HepG2 (cell line): Measurements from ENCODE around the gene CSNK1D. TPM values are rescaled to one million over a fixed set of nuclear protein-coding genes. Genes with fewer than 3 reads are reported as not detected.

Source experiments
- CHD4 ChIP-seq: fragments of 200-600 bp; sonication (generic); IDR thresholded peaks from 2 replicates; pipeline ENCODE4 v1.7.0; 2017; ENCODE audit warnings: mild to moderate bottlenecking, low read length, borderline replicate concordance
- ETV6 ChIP-seq: sonication (generic); formaldehyde crosslinking; conservative IDR thresholded peaks from 2 replicates; pipeline ENCODE4 v1.4.0; 2020; ENCODE audit warnings: missing genetic modification reagents
- HMGXB3 ChIP-seq: sonication (generic); formaldehyde crosslinking; IDR thresholded peaks from 2 replicates; pipeline ENCODE4 v1.4.0; 2020; ENCODE audit warnings: missing genetic modification reagents, borderline replicate concordance
- HNRNPH1 ChIP-seq: fragments of 200-400 bp; formaldehyde crosslinking; optimal IDR thresholded peaks from 2 replicates; pipeline ENCODE3; 2017; ENCODE audit warnings: mild to moderate bottlenecking, low read depth, low read length
- HOXA5 ChIP-seq: sonication (generic); formaldehyde crosslinking; IDR thresholded peaks from 2 replicates; pipeline ENCODE4 v1.4.0; 2020; ENCODE audit warnings: missing genetic modification reagents
- JUN ChIP-seq: sonication (generic); formaldehyde crosslinking; IDR thresholded peaks from 2 replicates; pipeline ENCODE4 v1.4.0; 2020; ENCODE audit warnings: mild to moderate bottlenecking, missing genetic modification reagents
- MED1 ChIP-seq: sonication (generic); formaldehyde crosslinking; IDR thresholded peaks from 2 replicates; pipeline ENCODE4 v1.4.0; 2020; ENCODE audit warnings: missing genetic modification reagents
- NBN ChIP-seq: fragments of 450-650 bp; conservative IDR thresholded peaks from 2 replicates; pipeline ENCODE4 v1.6.1; 2017
- NFE2L2 ChIP-seq: fragments of 150-350 bp; IDR thresholded peaks from 2 replicates; pipeline ENCODE4 v1.6.1; 2014; ENCODE audit warnings: low read length
- RBM39 ChIP-seq: fragments of 200-400 bp; formaldehyde crosslinking; IDR thresholded peaks from one replicate; pipeline ENCODE4 v1.6.1; 2018; ENCODE audit warnings: antibody characterized with exemption, mild to moderate bottlenecking, low read depth, low read length; ENCODE audit not compliant: poor library complexity, severe bottlenecking
- RERE ChIP-seq: IDR thresholded peaks from 2 replicates; pipeline ENCODE4 v1.6.1; 2016; ENCODE audit warnings: low read depth, missing genetic modification reagents, missing compliant biosample characterization
- SIN3B ChIP-seq: fragments of 150-350 bp; IDR thresholded peaks from 2 replicates; pipeline ENCODE4 v1.6.1; 2014; ENCODE audit warnings: low read length
- SMARCC2 ChIP-seq: fragments of 450-650 bp; IDR thresholded peaks from 2 replicates; pipeline ENCODE4 v1.6.1; 2017; ENCODE audit warnings: antibody characterized with exemption, mild to moderate bottlenecking
- XBP1 ChIP-seq: sonication (generic); formaldehyde crosslinking; IDR thresholded peaks from 2 replicates; pipeline ENCODE4 v1.5.0; 2020; ENCODE audit warnings: missing genetic modification reagents
- ZIK1 ChIP-seq: sonication (generic); formaldehyde crosslinking; IDR thresholded peaks from 2 replicates; pipeline ENCODE4 v1.5.0; 2020; ENCODE audit warnings: mild to moderate bottlenecking, low read depth, missing genetic modification reagents, borderline replicate concordance
- ZNF383 ChIP-seq: sonication (generic); formaldehyde crosslinking; IDR thresholded peaks from 2 replicates; pipeline ENCODE4 v1.4.0; 2020; ENCODE audit warnings: missing genetic modification reagents, mild to moderate bottlenecking, borderline replicate concordance
- ZNF530 ChIP-seq: sonication (generic); formaldehyde crosslinking; IDR thresholded peaks from 2 replicates; pipeline ENCODE4 v1.5.0; 2020; ENCODE audit warnings: low read depth, mild to moderate bottlenecking, missing genetic modification reagents
- ZNF552 ChIP-seq: sonication (generic); formaldehyde crosslinking; IDR thresholded peaks from 2 replicates; pipeline ENCODE4 v1.9.0; 2022; ENCODE audit warnings: missing genetic modification reagents, mild to moderate bottlenecking, borderline replicate concordance
- ZNF674 ChIP-seq: sonication (generic); formaldehyde crosslinking; IDR thresholded peaks from 2 replicates; pipeline ENCODE4 v1.5.0; 2020; ENCODE audit warnings: low read depth, mild to moderate bottlenecking, missing genetic modification reagents
- polyA plus RNA-seq, 8 experiments: library from polyadenylated mRNA; depleted of rRNA in 3 of 8; stranded (reverse) in 7 of 8; unstranded in 1 of 8; fragments of >200 nt; fragmentation: Illumina TruSeq in 4 of 8; extraction: Trizol in 4 of 8; gene quantifications; 2 replicates each; pipeline versions ENCODE4 v1.2.1 to v1.2.3, GENCODE V29; 2011 to 2016; ENCODE audit warnings: low read depth in 4 of 8, missing spikeins in 1 of 8, mixed read lengths in 1 of 8; ENCODE audit not compliant: insufficient read depth in 1 of 8
- total RNA-seq, 5 experiments: library from RNA; depleted of rRNA; stranded (reverse); fragments of >200 nt; fragmentation: Illumina TruSeq; extraction: Trizol; gene quantifications; 2 replicates each; pipeline ENCODE4 v1.2.3, GENCODE V29; 2016; ENCODE audit warnings: low read depth in 1 of 5
- TF ChIP-seq, protein P1 (sequence below): IDR thresholded peaks from 2 replicates; pipeline ENCODE4 v1.6.1; 2016; ENCODE audit warnings: mild to moderate bottlenecking
- TF ChIP-seq, protein P2 (sequence below): IDR thresholded peaks from 2 replicates; pipeline ENCODE4 v1.6.1; 2016; ENCODE audit warnings: missing genetic modification reagents, missing compliant biosample characterization

Gene CSNK1D
- total and polyA plus RNA-seq, 2 of the 13 experiments (the other 11 are each of a cell fraction or from before 2014, with no cell fraction given): 31.5 to 128 TPM

- no peak; the same call in 1 of the 2 replicates for TF ChIP-seq HMGXB3 (CRISPR knock-in tag)
- TF ChIP-seq, protein P1, sequence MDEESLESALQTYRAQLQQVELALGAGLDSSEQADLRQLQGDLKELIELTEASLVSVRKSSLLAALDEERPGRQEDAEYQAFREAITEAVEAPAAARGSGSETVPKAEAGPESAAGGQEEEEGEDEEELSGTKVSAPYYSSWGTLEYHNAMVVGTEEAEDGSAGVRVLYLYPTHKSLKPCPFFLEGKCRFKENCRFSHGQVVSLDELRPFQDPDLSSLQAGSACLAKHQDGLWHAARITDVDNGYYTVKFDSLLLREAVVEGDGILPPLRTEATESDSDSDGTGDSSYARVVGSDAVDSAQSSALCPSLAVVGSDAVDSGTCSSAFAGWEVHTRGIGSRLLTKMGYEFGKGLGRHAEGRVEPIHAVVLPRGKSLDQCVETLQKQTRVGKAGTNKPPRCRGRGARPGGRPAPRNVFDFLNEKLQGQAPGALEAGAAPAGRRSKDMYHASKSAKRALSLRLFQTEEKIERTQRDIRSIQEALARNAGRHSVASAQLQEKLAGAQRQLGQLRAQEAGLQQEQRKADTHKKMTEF: no peak
- no peak for TF ChIP-seq ZIK1 (CRISPR knock-in tag)
- TF ChIP-seq SIN3B: no peak
- TF ChIP-seq HOXA5 (CRISPR knock-in tag): peak; percentile 70; the same call in 1 of the 2 replicates
- TF ChIP-seq, protein P2, sequence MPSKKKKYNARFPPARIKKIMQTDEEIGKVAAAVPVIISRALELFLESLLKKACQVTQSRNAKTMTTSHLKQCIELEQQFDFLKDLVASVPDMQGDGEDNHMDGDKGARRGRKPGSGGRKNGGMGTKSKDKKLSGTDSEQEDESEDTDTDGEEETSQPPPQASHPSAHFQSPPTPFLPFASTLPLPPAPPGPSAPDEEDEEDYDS (CRISPR knock-in tag): no peak
- no peak; the same call in 1 of the 2 replicates for TF ChIP-seq ETV6 (CRISPR knock-in tag)
- TF ChIP-seq JUN (CRISPR knock-in tag): no peak
- TF ChIP-seq RERE (CRISPR knock-in tag): no peak
- no peak for TF ChIP-seq HNRNPH1
- no peak for TF ChIP-seq RBM39
- TF ChIP-seq MED1 (CRISPR knock-in tag): no peak
- no peak for TF ChIP-seq NFE2L2
- no peak for TF ChIP-seq ZNF530 (CRISPR knock-in tag)
- no peak for TF ChIP-seq XBP1 (CRISPR knock-in tag)
- no peak for TF ChIP-seq CHD4
- TF ChIP-seq ZNF674 (CRISPR knock-in tag): no peak
- TF ChIP-seq ZNF383 (CRISPR knock-in tag): peak; percentile 80; the same call in 1 of the 2 replicates
- TF ChIP-seq ZNF552: no peak; the same call in 1 of the 2 replicates
- TF ChIP-seq NBN: no peak
- TF ChIP-seq SMARCC2: no peak
These were observed 56.4 kb downstream of the CSNK1D start (continued) for GRCh38 chr17:82217120-82217529.
